ENCODE data around the gene CHST15.

- TF ChIP-seq CTCF (IDR thresholded peaks at IDR 0.05) (no peak), POLR2A (IDR thresholded peaks at IDR 0.05) (no peak)
These were observed 18.0 kb downstream of the CHST15 start for GRCh38 chr10:124075231-124075955.
